Parathyroid adenoma (tissue), 2 donors: ENCODE data around the gene P2RY14.
A peak's percentile ranks its signal among the peaks of the same experiment; 100 is the strongest.

ENCODE experiments used
- H2AFZ ChIP-seq: fragments of 300-600 bp; sonication (generic); one replicate; pipeline ENCODE4 v1.7.0; 2017; ENCODE audit warnings: antibody characterized with exemption, mild to moderate bottlenecking
- H3K27ac ChIP-seq: fragments of 300-600 bp; sonication (generic); one replicate; pipeline ENCODE4 v1.7.0; 2017
- H3K27me3 ChIP-seq: fragments of 300-600 bp; sonication (generic); one replicate; pipeline ENCODE4 v1.7.0; 2017; ENCODE audit warnings: low read length; ENCODE audit not compliant: control insufficient read depth, insufficient read depth
- H3K36me3 ChIP-seq: fragments of 300-600 bp; sonication (generic); one replicate; pipeline ENCODE4 v1.7.0; 2017; ENCODE audit warnings: low read length; ENCODE audit not compliant: control insufficient read depth, insufficient read depth
- H3K4me1 ChIP-seq: fragments of 300-600 bp; sonication (generic); one replicate; pipeline ENCODE4 v1.7.0; 2017; ENCODE audit warnings: control low read depth
- H3K4me2 ChIP-seq: fragments of 300-600 bp; sonication (generic); one replicate; pipeline ENCODE4 v1.7.0; 2017; ENCODE audit warnings: low read length
- H3K4me3 ChIP-seq: fragments of 300-600 bp; sonication (generic); one replicate; pipeline ENCODE4 v1.7.0; 2017; ENCODE audit warnings: low read depth, low read length
- H3K79me2 ChIP-seq: fragments of 300-600 bp; sonication (generic); one replicate; pipeline ENCODE4 v1.7.0; 2017; ENCODE audit warnings: control low read depth
- H3K9ac ChIP-seq: fragments of 300-600 bp; sonication (generic); one replicate; pipeline ENCODE4 v1.7.0; 2017; ENCODE audit warnings: mild to moderate bottlenecking
- H3K9me3 ChIP-seq: fragments of 300-600 bp; sonication (generic); one replicate; pipeline ENCODE4 v1.7.0; 2017; ENCODE audit warnings: low read length; ENCODE audit not compliant: control insufficient read depth
- TF ChIP-seq, protein P1 (sequence below): fragments of 300-600 bp; sonication (generic); IDR thresholded peaks from one replicate; pipeline ENCODE4 v1.7.0; 2017; ENCODE audit warnings: antibody characterized with exemption, mild to moderate bottlenecking
- donor health status: primary hyperparathyroidism.

The P2RY14 gene

DNA sequence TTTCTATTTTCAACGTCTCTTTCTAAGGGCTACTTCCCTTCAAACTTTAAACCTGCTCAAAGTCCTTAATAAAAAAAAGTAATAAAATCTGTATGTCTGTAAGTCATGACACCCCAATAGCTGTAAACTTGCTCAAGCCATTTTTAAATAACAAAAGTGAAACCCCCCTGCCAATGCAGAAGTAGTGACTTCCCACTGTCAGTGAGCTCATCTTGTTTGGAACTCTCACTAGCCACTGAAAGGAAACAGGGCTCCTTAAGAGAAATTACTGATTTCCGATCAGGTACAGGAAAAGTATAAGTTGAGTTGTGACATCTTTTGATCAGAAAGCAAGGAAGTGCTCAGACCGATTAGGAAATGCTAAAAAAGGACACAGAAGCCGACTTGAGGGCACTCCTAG lies 47.7 kb downstream of the P2RY14 start:
- no peak overlapping the region for H3K9ac ChIP-seq
- H3K79me2 ChIP-seq: no peaks in the 10 kb centered on the region
- H3K36me3 ChIP-seq: no peaks in the 10 kb centered on the region
- TF ChIP-seq, protein P1, sequence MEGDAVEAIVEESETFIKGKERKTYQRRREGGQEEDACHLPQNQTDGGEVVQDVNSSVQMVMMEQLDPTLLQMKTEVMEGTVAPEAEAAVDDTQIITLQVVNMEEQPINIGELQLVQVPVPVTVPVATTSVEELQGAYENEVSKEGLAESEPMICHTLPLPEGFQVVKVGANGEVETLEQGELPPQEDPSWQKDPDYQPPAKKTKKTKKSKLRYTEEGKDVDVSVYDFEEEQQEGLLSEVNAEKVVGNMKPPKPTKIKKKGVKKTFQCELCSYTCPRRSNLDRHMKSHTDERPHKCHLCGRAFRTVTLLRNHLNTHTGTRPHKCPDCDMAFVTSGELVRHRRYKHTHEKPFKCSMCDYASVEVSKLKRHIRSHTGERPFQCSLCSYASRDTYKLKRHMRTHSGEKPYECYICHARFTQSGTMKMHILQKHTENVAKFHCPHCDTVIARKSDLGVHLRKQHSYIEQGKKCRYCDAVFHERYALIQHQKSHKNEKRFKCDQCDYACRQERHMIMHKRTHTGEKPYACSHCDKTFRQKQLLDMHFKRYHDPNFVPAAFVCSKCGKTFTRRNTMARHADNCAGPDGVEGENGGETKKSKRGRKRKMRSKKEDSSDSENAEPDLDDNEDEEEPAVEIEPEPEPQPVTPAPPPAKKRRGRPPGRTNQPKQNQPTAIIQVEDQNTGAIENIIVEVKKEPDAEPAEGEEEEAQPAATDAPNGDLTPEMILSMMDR: no peak
- no peaks in the 10 kb centered on the region for H3K27me3 ChIP-seq
- no peaks in the 10 kb centered on the region for H3K4me1 ChIP-seq
- H3K9me3 ChIP-seq: no peaks in the 10 kb centered on the region
- no peak overlapping the region for H2AFZ ChIP-seq
- H3K4me2 ChIP-seq: no peak overlapping the region
- no peak overlapping the region for H3K4me3 ChIP-seq
- no peak overlapping the region for H3K27ac ChIP-seq

DNA sequence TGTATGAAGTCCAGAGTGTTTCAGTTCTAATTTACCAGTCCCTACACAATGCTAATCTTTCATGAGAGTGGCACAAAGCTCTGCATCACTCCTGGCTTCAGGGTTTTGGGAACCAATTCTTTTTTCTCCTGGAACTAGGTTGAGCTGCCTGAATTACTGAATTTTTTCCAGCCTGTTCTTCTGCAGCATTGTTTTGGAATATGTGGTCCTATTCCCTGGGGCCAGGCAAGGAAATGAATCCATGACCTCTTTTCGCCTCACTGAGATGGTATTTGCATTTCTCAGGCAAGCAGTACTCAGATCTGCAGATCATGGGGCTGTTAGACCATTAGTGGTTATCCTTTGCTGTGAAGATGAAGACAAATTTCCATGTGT lies 49.7 kb downstream of the P2RY14 start:
- H2AFZ ChIP-seq: no peak overlapping the region

DNA sequence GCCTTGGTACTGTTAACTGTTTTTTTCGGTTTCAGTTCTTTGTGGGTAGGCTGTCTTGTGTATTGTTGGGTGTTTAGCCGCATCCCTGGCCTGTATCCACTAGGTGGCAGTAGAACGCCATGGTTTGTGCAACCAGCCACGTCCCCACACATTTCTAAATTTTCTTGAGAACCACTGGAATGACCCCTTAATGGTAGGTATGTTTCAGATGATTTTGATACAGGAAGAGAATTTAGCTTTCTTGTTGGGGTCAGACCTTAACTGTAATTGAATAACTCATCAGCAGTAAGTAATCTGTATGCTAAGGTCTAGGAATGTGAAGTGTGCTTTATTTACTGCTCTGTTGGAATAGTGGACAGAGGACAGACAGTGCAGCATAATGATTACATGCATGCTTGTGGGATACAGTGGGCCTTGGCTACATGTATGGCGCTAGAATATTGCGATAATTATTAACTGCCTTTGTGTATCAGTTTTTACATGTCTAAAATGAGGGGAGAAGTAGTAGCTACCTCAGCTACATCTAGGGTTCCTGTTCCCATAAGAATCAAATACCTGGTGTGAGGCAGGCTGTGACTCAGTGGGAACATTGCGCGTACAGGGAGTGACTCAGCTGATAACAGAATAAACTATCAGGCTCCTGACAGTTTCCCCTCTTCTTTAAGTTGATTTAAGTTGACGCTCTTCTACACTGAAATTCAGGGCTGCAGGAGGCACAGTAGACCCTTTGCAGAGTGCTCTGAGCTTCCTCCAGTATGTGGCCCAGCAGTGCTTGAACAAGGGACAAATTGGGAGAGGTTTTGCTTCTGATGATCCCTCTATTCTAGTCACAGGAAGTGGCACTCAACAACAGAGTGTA lies 50.3 kb downstream of the P2RY14 start:
- Histone ChIP-seq H3K9me3 (no peaks in the 10 kb centered on the region), H3K27ac (peak overlapping the region; percentile 8)

More for the DNA sequence above, 49.7 kb downstream of the P2RY14 start:
- Histone ChIP-seq H3K4me2 (no peak overlapping the region), H3K79me2 (no peaks in the 10 kb centered on the region), H3K27me3 (no peaks in the 10 kb centered on the region), H3K9ac (no peak overlapping the region), H3K4me3 (no peak overlapping the region), H3K4me1 (no peaks in the 10 kb centered on the region), H3K27ac (peak overlapping the region; percentile 8), H3K9me3 (no peaks in the 10 kb centered on the region), H3K36me3 (no peaks in the 10 kb centered on the region)
- TF ChIP-seq, protein P1: no peak

DNA sequence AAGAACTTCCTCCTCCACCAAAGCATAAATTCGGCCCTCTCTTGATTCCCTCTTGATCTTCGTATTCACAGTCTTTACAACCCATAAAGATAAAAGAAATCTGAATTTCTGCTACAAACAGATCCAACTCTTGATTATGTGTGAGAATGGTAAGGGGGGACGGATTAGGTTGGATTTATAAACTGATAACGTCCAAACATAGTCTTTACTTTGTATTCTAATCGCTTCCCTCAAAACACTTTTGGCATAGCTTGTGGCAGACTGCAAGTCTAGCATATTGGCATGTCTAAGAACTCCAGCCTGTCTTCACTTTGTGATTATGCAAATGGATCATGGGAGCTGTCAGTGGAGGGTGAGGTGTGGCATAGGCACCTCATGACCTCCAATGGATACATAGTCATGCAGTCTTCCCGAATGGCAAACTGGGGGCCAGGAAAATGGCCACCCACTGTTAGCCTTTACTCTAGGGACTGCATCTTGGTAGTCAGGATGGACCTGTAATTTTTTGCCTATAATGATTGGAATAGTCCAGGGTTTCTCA lies 51.0 kb downstream of the P2RY14 start:
- TF ChIP-seq, protein P1: no peak
- Histone ChIP-seq H3K4me1 (no peaks in the 10 kb centered on the region), H3K27ac (no peak overlapping the region), H3K4me2 (no peak overlapping the region), H3K9me3 (no peaks in the 10 kb centered on the region), H3K4me3 (no peak overlapping the region), H3K9ac (no peak overlapping the region), H3K27me3 (no peaks in the 10 kb centered on the region), H3K36me3 (no peaks in the 10 kb centered on the region), H2AFZ (no peak overlapping the region), H3K79me2 (no peaks in the 10 kb centered on the region)

More for the DNA sequence above, 50.3 kb downstream of the P2RY14 start:
- Histone ChIP-seq H3K79me2 (no peaks in the 10 kb centered on the region), H3K4me3 (no peak overlapping the region), H3K9ac (no peak overlapping the region), H3K36me3 (no peaks in the 10 kb centered on the region), H3K27me3 (no peaks in the 10 kb centered on the region), H3K4me2 (no peak overlapping the region), H2AFZ (no peak overlapping the region), H3K4me1 (no peaks in the 10 kb centered on the region)
- TF ChIP-seq, protein P1: peak; percentile 90
